GM19328 (cell line): ENCODE data around the gene GNG4.

ENCODE experiments used
- ATAC-seq: cut with Tn5 transposase; IDR thresholded peaks from one replicate; pipeline ENCODE4 v1.9.1; 2021; ENCODE audit warnings: mild to moderate bottlenecking, moderate library complexity; ENCODE audit not compliant: unreplicated experiment

Gene GNG4

DNA sequence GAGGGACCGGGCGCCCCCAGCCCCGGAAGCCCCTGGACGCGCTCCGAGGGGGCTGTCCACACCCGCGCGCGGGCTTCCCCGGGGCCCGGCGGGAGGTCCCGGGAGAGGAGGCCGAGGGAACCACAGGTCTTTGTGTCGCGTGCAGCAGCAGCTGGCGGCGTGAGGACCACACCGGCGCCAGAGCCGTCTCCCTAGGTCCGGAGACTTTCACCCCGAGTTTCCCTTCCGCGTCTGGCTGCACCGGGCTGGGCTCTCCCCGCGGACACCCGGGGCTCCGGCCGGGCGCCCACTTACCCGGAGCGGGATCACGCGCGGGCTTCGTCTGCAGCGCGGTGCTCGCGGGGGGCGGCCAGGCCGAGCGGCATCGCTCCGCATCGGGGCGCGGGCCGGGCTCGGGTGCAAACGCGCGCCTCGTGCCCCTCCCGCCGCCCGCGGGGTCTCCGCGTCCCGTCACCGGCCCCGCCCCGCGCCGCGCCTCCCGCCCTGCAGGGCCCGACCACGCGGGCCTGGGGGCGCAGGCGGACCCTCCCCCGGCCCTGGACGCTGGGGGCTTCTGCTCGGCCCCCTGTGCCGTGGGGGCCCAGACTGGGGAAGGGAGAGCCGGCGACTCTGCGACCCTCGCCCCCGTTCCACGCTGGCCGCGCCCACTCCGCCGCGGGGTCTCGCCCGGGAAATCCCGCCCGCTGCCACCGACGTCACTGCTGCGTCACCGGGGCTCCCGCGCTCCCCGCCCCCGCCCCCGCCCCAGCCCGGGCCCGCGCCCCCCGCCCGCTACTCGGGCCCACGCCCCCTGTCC, at the start of gene GNG4:
Gene GNG4, minus strand, starts transcription at position 417 of the 796 bp plus-strand sequence. CDS start 65,946 bp downstream, outside the sequence.
- no peak for ATAC-seq

GRCh38 chr1:235697508-235697907, 47.9 kb upstream of the GNG4 start:
- no peak for ATAC-seq

DNA sequence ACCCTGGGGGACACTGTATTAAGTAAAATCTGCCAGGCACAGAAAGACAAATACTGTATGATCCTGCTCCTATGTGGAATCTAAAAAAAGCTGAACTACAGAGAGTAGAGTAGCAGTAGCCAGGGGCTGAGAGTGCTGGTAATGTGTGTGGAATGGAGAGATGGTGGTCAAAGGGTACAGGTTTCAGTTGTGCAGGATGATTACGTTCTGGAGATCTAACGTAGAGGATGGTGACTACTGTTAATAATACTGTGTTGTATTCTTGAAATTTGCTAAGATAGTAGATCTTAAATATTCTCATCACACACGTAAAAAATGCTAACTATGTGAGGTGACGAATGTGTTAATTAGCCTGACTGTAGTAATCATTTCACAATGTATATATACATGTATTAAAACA, 39.8 kb upstream of the GNG4 start:
- ATAC-seq, result no peak

DNA sequence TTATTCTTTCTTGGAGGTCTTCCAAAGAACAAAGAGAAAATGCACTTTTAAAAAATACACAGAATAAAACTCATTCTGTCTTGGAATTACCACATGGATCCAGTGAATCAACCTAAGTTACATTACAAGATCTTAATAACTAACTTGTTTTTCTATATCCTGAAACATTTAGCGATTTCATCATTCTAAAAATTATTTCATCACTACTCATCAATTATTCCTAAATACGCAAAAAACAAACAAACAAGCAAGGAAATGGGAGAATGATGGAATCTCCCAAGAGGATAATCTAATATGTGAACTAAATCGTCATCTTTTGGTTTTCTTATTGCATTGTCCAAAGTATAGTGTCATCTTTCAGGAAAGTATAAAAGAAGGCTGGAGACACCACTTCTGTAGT, 38.5 kb upstream of the GNG4 start:
- ATAC-seq, result no peak

GRCh38 chr1:235683653-235684052, 34.1 kb upstream of the GNG4 start:
- ATAC-seq, result no peak

DNA sequence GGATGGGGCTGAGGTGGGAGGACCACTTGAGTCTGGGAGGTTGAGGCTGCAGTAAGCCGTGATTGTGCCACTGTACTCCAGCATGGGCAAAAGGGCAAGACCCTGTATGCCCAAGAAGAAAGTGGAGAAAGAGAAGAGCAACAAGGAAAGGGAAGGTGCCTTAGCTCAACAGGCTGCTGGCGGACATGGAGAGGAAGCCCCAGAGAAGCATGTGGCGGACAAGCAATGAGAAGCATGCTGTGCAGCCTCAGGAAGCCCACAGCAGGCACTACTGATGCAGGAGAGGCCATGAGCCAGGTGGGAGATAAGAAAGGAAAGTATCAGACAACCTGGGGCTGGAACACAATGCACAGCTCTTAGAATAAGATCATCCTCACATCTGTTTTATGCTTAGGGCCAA, 32.6 kb upstream of the GNG4 start:
- no peak for ATAC-seq

DNA sequence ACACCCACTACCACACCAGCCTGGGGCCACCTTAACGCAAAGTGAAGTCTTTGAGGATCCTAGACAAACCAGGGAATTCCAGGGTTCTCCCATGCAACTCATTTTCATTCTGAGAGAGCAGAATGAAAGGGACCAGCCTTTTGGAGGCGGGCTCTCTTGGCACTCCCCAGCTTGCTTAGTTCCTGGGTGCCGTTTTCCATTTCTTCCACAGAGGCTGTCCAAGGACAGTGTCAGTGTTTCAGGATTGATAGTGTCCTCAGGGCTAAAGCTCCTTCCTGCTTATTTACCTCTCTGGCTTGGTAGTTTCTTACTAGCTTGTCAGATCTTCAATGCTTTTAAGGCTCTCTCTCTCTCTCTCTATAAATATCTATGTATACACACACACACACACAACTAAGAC, 30.1 kb upstream of the GNG4 start:
- no peak for ATAC-seq

DNA sequence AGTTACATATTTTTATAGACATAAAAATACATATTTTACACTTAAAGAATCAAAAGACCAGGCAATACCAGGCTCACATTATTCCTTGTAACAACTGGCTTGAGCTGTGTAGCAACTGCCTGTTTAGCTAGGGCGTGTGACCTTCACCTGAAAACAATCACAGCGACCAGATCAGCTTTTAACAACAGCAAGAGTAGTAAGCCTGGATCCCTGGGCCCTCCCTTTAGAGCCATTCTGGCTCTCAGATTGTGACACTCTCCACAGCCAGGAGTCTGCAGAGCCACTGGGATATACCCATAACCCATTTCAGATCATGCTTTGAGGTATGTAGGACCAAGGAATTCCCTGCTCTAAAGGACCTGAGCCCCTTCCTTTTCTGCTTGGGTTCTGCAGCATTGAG, 29.4 kb upstream of the GNG4 start:
- ATAC-seq, result no peak

GRCh38 chr1:235675152-235675890, 25.7 kb upstream of the GNG4 start:
- no peak for ATAC-seq

- ATAC-seq, result no peak
Observed at GRCh38 chr1:235673981-235674380, 24.4 kb upstream of the GNG4 start.

DNA sequence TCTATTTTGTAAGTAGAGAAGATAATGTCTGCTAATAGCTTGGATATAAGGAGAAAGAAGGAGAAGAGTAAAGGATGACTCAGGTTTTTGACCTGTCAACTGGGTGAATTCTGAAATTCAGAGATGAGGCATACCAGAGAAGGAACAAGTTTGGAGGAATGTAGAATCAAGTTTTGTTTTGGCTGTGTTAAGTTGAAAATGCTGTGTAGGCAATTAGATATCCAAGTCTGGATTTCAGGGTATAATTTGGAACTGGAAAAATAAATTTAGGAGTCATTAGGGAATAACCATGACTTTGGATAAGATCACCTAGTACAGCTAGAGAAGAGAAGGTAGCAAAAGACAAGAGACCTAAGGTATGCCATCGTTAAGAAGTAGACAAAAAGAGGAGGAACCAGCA, 22.4 kb upstream of the GNG4 start:
- no peak for ATAC-seq

GRCh38 chr1:235670157-235670776, 20.7 kb upstream of the GNG4 start:
- ATAC-seq, result no peak

GRCh38 chr1:235669277-235669676, 19.7 kb upstream of the GNG4 start:
- no peak for ATAC-seq

- no peak for ATAC-seq
Observed at GRCh38 chr1:235663628-235664027, 14.0 kb upstream of the GNG4 start.

DNA sequence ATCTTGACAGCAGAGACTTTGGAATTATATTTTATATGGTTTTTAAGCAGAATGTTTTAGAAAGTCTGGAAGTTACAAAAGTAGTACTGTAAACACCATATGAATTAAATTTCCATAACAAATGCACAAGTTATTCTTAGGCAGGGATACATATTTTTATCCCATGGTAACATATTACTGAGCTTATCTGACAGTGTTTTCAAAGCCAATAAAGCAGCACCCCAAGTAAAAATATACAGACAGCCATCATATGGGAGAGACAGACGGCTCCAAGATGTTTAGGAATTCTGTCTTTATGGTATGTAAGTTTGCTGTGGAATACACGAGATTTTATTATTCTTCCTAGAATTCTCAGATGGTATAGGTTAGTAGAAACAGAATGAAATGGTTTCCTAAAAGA, 12.0 kb upstream of the GNG4 start:
- no peak for ATAC-seq

- ATAC-seq, result no peak
Observed at GRCh38 chr1:235659186-235659771, 9.7 kb upstream of the GNG4 start.

DNA sequence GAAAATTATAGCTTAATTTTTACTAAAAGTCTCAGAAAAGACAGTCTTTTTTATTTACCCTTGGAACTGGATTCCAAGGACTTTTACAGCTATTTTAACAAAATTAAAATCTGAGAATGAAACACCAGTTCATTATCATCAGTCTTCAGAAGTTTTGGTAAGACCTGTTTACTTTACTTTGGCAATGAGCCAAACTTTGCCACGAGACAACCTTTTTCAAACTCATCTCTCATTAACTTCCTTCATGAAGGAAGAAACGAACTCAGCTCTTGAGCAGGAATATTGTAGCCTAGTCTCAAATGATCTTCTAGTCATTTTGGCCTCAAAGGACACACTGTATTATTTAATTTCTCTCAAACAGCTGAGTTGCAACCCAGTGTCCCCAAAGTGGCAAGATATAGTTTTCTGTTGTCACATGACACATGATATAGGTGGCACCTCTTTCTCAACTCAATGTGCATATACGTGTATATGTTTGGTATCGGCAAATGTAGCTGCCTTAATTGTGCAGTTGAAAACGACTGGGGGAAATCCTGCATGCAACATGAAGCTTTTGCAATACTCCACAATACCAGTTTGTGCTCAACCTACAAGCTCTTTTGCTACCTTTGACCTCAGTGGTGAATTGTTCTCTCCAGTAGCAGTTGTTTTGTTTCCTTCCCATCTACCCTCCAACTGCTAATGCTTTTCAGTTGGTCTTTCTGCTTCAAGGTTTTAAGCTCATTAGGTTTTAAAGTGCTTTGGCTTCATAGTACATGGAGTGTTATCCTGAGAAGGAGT, 8.4 kb upstream of the GNG4 start:
- no peak for ATAC-seq

DNA sequence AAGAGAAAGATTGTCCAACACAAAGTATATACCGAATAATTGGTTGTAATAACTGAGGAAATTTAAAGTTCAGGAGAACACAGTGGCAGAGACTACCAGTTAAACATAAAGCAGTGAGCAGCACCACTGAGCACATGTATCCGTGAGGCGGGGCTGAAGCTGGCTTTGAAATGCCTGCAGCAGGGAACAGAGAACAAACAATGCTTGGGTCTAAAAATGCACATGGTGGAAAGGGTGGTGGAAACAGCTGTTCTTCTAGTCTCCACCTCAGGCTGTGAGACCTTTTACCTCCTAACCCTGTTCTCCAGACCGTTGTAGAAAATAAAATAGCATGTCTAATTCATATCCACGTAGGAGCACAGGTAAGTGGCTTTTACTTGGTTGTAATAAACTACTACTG, 7.7 kb upstream of the GNG4 start:
- ATAC-seq, result no peak

- no peak for ATAC-seq
Observed at GRCh38 chr1:235652364-235652763, 2.8 kb upstream of the GNG4 start.

DNA sequence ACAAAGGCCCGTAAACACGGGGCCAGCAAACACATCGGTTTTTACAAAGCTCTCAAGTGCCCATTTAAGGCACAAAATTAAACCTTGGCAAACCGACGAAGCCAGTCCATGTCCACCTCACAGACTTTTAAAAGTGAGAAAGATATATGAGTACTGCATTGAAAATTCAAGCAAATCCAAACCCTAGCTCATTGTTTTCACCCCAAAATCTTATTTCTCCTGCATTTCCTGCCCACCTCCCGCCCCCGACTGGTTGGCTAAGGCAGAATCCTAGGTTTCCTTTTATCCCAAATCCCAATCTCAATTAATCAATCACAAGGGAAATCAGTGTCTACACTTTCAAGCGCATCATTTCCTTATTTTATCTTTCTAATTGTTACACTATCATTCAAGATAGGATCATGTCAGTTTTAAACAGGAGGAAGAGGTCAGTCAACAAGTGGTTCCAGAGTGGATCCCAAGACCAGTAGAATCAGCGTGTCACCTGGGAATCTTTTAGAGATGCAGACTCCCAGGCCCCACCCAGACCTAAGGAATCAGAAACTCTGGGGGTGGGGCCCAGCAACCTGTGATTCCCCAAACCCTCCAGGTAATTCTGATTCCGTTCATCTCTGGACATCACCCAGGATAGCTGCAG, 1.7 kb upstream of the GNG4 start:
- ATAC-seq, result no peak
